ENCODE measurements around the gene LAX1. TPM values are rescaled to one million over a fixed set of nuclear protein-coding genes. Genes with fewer than 3 reads are reported as not detected.

LAX1 gene
- total RNA-seq, 4 donors from 2014 or later: 0.66 to 1.7 (median 1.7) TPM; not detected in 1

DNA sequence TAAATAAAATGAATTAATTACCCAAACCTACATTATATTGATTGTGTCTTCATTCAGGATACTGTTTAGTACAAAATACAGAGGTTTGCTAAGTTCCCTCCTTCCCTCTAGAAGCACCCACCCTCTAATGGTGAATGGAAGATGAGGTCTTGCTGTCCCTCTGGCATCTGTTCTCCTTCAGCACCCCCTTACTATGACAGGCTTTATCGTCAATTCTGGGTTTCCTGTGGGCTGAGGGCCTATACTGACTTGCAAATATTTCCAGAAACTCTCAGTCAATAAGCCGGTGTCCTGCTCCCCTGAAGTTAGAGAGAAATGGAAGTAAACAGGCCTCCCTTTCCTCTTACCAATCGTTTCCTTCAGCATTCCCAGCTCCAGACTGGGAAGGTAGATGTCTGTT is 13.2 kb downstream of the LAX1 start:
- TF ChIP-seq, protein P1, sequence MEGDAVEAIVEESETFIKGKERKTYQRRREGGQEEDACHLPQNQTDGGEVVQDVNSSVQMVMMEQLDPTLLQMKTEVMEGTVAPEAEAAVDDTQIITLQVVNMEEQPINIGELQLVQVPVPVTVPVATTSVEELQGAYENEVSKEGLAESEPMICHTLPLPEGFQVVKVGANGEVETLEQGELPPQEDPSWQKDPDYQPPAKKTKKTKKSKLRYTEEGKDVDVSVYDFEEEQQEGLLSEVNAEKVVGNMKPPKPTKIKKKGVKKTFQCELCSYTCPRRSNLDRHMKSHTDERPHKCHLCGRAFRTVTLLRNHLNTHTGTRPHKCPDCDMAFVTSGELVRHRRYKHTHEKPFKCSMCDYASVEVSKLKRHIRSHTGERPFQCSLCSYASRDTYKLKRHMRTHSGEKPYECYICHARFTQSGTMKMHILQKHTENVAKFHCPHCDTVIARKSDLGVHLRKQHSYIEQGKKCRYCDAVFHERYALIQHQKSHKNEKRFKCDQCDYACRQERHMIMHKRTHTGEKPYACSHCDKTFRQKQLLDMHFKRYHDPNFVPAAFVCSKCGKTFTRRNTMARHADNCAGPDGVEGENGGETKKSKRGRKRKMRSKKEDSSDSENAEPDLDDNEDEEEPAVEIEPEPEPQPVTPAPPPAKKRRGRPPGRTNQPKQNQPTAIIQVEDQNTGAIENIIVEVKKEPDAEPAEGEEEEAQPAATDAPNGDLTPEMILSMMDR (IDR thresholded peaks at IDR 0.05): no peak
- no peak for TF ChIP-seq POLR2A (IDR thresholded peaks at IDR 0.05)
- no peak for DNase-seq
- Histone ChIP-seq H3K27ac (no peak overlapping the region), H3K36me3 (no peaks in the 10 kb centered on the region), H3K9me3 (no peaks in the 10 kb centered on the region), H3K4me1 (no peaks in the 10 kb centered on the region), H3K27me3 (no peaks in the 10 kb centered on the region), H3K4me3 (no peak overlapping the region)
- 64 to 85% methylated on average over 3 of the region's 3 CpGs for WGBS, 2 donors
- intact Hi-C loops (cut with DNase I): no loop called here

DNA sequence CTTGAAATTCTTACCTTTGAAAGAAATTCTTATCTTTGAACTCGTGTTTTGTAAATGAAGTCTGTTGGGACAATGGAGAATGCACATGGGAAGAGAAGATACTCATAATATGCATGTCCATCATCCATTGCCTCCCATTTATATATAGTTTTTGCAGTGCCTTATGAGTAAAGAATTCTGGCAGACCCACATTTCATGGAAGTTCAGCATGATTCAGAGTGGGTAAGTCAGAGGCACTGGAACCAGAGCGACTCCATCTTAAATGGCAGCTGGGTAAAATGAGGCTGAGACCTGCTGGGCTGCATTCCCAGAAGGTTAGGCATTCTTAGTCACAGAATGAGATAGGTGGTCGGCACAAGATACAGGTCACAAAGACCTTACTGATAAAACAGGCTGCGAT is 13.8 kb downstream of the LAX1 start:
- Histone ChIP-seq H3K27me3 (no peaks in the 10 kb centered on the region), H3K9me3 (no peaks in the 10 kb centered on the region), H3K36me3 (no peaks in the 10 kb centered on the region), H3K4me3 (no peak overlapping the region), H3K4me1 (no peaks in the 10 kb centered on the region), H3K27ac (no peak overlapping the region)
- TF ChIP-seq, protein P1 (IDR thresholded peaks at IDR 0.05): no peak
- no peak for TF ChIP-seq POLR2A (IDR thresholded peaks at IDR 0.05)
- intact Hi-C loops (cut with DNase I): no loop called here
- 89 to 91% methylated on average over 4 of the region's 4 CpGs for WGBS, 2 donors
- DNase-seq: no peak

DNA sequence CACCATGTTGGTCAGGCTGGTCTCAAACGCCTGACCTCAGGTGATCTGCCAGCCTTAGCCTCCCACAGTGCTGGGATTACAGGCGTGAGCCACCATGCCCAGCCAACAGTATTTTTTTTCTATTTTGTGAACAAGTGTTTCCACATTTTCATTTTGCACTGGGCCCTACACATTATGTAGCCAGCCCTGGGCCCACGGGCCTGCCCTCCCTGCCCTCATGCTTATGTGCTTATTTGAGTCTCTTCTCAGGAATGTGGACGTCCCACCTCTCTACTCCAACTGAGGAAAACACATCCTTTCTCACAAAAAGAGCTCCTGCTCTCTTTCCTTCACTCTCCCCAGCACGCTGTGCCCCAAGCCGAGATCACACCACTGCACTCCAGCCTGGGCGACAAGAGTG is 17.0 kb downstream of the LAX1 start:
- Histone ChIP-seq H3K27me3 (no peaks in the 10 kb centered on the region), H3K27ac (no peak overlapping the region), H3K4me3 (no peak overlapping the region), H3K9me3 (no peaks in the 10 kb centered on the region), H3K36me3 (no peaks in the 10 kb centered on the region), H3K4me1 (no peaks in the 10 kb centered on the region)
- no peak for DNase-seq
- intact Hi-C loops (cut with DNase I): no loop called here
- 79 to 83% methylated on average over 3 to 4 of the region's 7 CpGs for WGBS, 2 donors
- TF ChIP-seq POLR2A (IDR thresholded peaks at IDR 0.05): no peak
- TF ChIP-seq, protein P1 (IDR thresholded peaks at IDR 0.05): no peak

DNA sequence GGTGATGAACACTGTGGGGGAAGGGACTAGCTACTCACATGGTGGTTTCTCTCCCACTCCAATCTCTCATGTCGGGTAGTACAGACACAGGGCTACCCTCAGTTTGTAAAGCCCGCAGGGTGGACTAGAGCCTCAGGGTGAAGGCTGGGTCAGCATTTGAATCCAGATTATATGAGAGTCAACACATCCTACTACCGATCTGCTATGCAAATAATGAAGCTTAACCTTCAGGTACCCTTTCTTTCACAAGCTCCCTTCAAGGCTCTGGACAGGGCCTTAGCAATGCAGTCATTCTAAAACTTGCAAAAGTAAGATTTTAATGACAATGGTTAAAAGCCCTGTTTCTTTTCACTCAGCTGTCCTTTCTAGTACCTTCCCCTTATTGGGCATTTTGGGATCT is 25.0 kb downstream of the LAX1 start:
- no peak overlapping the region for H3K27ac ChIP-seq
- intact Hi-C loops (cut with DNase I): loop anchor here (10.0 kb wide), 1 partner anchor 165 kb away; the partner anchor contains the start of gene ATP2B4
- no peaks in the 10 kb centered on the region for H3K27me3 ChIP-seq
- no peaks in the 10 kb centered on the region for H3K9me3 ChIP-seq
- no peak for DNase-seq
- H3K4me3 ChIP-seq: no peak overlapping the region
- no peak for TF ChIP-seq POLR2A (IDR thresholded peaks at IDR 0.05)
- TF ChIP-seq, protein P1 (IDR thresholded peaks at IDR 0.05): no peak
- H3K36me3 ChIP-seq: no peaks in the 10 kb centered on the region
- WGBS, 2 donors: 72 to 74% methylated on average over 3 of the region's 3 CpGs
- H3K4me1 ChIP-seq: peaks cover 0 to 4% (median 1%) of the 10 kb centered on the region in 3 donors

DNA sequence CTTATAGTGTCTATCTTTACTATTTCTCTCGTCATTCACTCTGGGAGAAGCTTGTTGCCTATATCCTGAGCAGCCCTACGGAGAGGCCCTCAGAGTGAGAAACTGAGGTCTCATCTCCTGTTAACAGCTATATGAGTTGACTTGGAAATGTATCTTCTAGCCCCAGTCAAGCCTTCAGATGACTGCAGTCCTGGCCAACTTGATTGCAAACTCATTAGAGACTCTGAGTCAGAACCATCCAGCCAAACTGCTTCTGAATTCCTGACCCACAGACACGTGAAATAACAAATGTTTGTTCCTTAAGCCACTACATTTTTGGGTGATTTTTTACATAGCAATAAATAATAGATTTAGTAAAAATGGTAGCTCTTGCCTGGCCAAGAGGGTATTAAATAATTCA is 26.5 kb downstream of the LAX1 start:
- H3K27ac ChIP-seq: no peak overlapping the region
- no peaks in the 10 kb centered on the region for H3K27me3 ChIP-seq
- intact Hi-C loops (cut with DNase I): loop anchor here (10.0 kb wide), 1 partner anchor 167 kb away; the partner anchor contains the start of gene ATP2B4
- 80% methylated on average over 3 of the region's 3 CpGs for WGBS, 2 donors
- no peaks in the 10 kb centered on the region for H3K9me3 ChIP-seq
- DNase-seq: no peak
- H3K4me1 ChIP-seq: peaks cover 0 to 9% (median 4%) of the 10 kb centered on the region in 3 donors
- H3K4me3 ChIP-seq: no peak overlapping the region
- no peaks in the 10 kb centered on the region for H3K36me3 ChIP-seq
- TF ChIP-seq, protein P1 (IDR thresholded peaks at IDR 0.05): no peak
- TF ChIP-seq POLR2A (IDR thresholded peaks at IDR 0.05): no peak

All from esophagus squamous epithelium (tissue), 5 donors.